Measurements from ENCODE around the gene KCNAB3. TPM values are rescaled to one million over a fixed set of nuclear protein-coding genes. Genes with fewer than 3 reads are reported as not detected.

The KCNAB3 gene
- total and polyA plus RNA-seq, 8 donors, result 0.31 to 7.8 (median 2.9) TPM; not detected in 1

DNA sequence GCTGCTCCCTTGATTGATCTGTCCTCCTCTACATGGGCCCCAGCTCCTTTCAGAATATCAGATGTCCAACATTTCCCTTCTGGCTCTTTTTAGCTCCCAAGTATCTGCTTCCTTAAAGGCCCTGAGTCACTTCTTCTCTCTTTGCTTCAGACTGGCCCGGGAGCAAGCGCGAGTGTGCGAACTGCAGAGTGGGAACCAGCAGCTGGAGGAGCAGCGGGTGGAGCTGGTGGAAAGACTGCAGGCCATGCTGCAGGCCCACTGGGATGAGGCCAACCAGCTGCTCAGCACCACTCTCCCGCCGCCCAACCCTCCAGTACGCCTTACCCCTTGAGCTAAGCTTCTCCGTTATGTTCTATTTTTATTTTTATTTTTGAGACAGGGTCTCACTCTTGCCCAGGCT, 14.7 kb upstream of the KCNAB3 start:
- WGBS, 5 donors, result 90 to 97% (median 92%) methylated on average over 9 of the region's 9 CpGs
- no peak for TF ChIP-seq POLR2A (IDR thresholded peaks at IDR 0.05)
- no peak for TF ChIP-seq POLR2AphosphoS5 (IDR thresholded peaks at IDR 0.05)
- TF ChIP-seq, protein P1, sequence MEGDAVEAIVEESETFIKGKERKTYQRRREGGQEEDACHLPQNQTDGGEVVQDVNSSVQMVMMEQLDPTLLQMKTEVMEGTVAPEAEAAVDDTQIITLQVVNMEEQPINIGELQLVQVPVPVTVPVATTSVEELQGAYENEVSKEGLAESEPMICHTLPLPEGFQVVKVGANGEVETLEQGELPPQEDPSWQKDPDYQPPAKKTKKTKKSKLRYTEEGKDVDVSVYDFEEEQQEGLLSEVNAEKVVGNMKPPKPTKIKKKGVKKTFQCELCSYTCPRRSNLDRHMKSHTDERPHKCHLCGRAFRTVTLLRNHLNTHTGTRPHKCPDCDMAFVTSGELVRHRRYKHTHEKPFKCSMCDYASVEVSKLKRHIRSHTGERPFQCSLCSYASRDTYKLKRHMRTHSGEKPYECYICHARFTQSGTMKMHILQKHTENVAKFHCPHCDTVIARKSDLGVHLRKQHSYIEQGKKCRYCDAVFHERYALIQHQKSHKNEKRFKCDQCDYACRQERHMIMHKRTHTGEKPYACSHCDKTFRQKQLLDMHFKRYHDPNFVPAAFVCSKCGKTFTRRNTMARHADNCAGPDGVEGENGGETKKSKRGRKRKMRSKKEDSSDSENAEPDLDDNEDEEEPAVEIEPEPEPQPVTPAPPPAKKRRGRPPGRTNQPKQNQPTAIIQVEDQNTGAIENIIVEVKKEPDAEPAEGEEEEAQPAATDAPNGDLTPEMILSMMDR (IDR thresholded peaks at IDR 0.05), result no peak
- TF ChIP-seq EP300 (IDR thresholded peaks at IDR 0.05), result no peak

GRCh38 chr17:7943291-7943690, 13.6 kb upstream of the KCNAB3 start:
- intact Hi-C loops (cut with DNase I; ENCODE audit: low total_unique reads), result no loop called here
- no peaks in the 10 kb centered on the region for H3K9me3 ChIP-seq
- H3K4me3 ChIP-seq, result no peak overlapping the region
- 90 to 98% (median 92%) methylated on average over 13 of the region's 13 CpGs for WGBS, 5 donors
- H3K4me1 ChIP-seq, result no peaks in the 10 kb centered on the region
- DNase-seq, result no peak
- no peaks in the 10 kb centered on the region for H3K27me3 ChIP-seq
- TF ChIP-seq POLR2A (IDR thresholded peaks at IDR 0.05), result no peak
- H3K36me3 ChIP-seq, result peaks cover 74 to 97% (median 95%) of the 10 kb centered on the region in 4 donors
- no peak overlapping the region for H3K27ac ChIP-seq

More for the DNA sequence above, 14.7 kb upstream of the KCNAB3 start:
- Histone ChIP-seq H3K4me3 (no peak overlapping the region), H3K4me1 (no peaks in the 10 kb centered on the region), H3K27me3 (no peaks in the 10 kb centered on the region), H3K27ac (no peak overlapping the region), H3K9me3 (no peaks in the 10 kb centered on the region), H3K36me3 (peaks cover 77 to 97% (median 95%) of the 10 kb centered on the region in 4 donors)
- DNase-seq, result no peak
- intact Hi-C loops (cut with DNase I; ENCODE audit: low total_unique reads), result no loop called here

DNA sequence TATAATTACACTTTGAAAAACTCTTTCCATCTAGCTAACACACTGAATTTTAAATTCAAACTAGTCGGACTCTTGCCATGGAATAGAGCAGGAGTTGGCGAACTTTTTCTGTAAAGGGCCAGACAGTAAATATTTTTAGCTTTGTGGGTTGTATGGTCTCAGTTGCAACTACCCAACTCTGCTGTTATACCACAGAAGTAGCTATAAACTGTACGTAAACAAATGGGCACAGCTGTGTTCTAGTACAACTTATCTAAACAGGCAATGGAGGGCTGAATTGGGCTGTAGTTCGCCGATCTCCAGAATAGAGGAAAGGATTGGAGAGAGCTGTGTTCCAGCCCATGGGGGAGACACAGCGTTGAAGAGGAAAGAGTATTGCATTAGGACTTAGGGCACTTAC, 11.1 kb upstream of the KCNAB3 start:
- no peak for DNase-seq
- Histone ChIP-seq H3K36me3 (peaks cover 61 to 97% (median 93%) of the 10 kb centered on the region in 4 donors), H3K27me3 (no peaks in the 10 kb centered on the region), H3K4me1 (no peaks in the 10 kb centered on the region), H3K27ac (no peak overlapping the region), H3K4me3 (no peak overlapping the region), H3K9me3 (no peaks in the 10 kb centered on the region)
- TF ChIP-seq POLR2A (IDR thresholded peaks at IDR 0.05) (no peak), EP300 (IDR thresholded peaks at IDR 0.05) (no peak), POLR2AphosphoS5 (IDR thresholded peaks at IDR 0.05) (no peak)
- TF ChIP-seq, protein P1 (IDR thresholded peaks at IDR 0.05), result no peak
- intact Hi-C loops (cut with DNase I; ENCODE audit: low total_unique reads), result no loop called here
- 84 to 97% (median 93%) methylated on average over 6 of the region's 6 CpGs for WGBS, 5 donors

GRCh38 chr17:7940034-7940433, 10.4 kb upstream of the KCNAB3 start:
- H3K36me3 ChIP-seq, result peaks cover 57 to 95% (median 92%) of the 10 kb centered on the region in 4 donors
- H3K4me3 ChIP-seq, result no peak overlapping the region
- 86 to 98% (median 96%) methylated on average over 4 of the region's 4 CpGs for WGBS, 5 donors
- no peak for TF ChIP-seq POLR2AphosphoS5 (IDR thresholded peaks at IDR 0.05)
- no peak for TF ChIP-seq EP300 (IDR thresholded peaks at IDR 0.05)
- TF ChIP-seq, protein P1 (IDR thresholded peaks at IDR 0.05), result no peak
- no peak for TF ChIP-seq POLR2A (IDR thresholded peaks at IDR 0.05)
- H3K4me1 ChIP-seq, result peaks cover 0 to 4% (median under 1%) of the 10 kb centered on the region in 4 donors
- intact Hi-C loops (cut with DNase I; ENCODE audit: low total_unique reads), result no loop called here
- DNase-seq, result no peak
- no peaks in the 10 kb centered on the region for H3K27me3 ChIP-seq
- no peak overlapping the region for H3K27ac ChIP-seq
- H3K9me3 ChIP-seq, result no peaks in the 10 kb centered on the region

- H3K4me1 ChIP-seq, result peaks cover 11 to 32% (median 30%) of the 10 kb centered on the region in 4 donors
- TF ChIP-seq POLR2AphosphoS5 (IDR thresholded peaks at IDR 0.05), result no peak
- TF ChIP-seq, protein P1 (IDR thresholded peaks at IDR 0.05), result no peak
- no peak for TF ChIP-seq POLR2A (IDR thresholded peaks at IDR 0.05)
- no peak for TF ChIP-seq EP300 (IDR thresholded peaks at IDR 0.05)
- H3K27ac ChIP-seq, result no peak overlapping the region
- intact Hi-C loops (cut with DNase I; ENCODE audit: low total_unique reads), result no loop called here
- no peak overlapping the region for H3K4me3 ChIP-seq
- no peaks in the 10 kb centered on the region for H3K27me3 ChIP-seq
- no peak for DNase-seq
- H3K36me3 ChIP-seq, result peaks cover 27 to 65% (median 60%) of the 10 kb centered on the region in 4 donors
- no peaks in the 10 kb centered on the region for H3K9me3 ChIP-seq
Observed at GRCh38 chr17:7935859-7936258, 6.2 kb upstream of the KCNAB3 start.
